SH-SY5Y (cell line): ENCODE data around the gene MID1.

ENCODE experiments used
- GATA2 ChIP-seq: IDR thresholded peaks from 2 replicates; pipeline ENCODE4 v1.6.1; 2011; ENCODE audit warnings: mild to moderate bottlenecking, low read depth, low read length
- GATA3 ChIP-seq: IDR thresholded peaks from 2 replicates; pipeline ENCODE4 v1.6.1; 2011; ENCODE audit warnings: low read depth, mild to moderate bottlenecking, low read length, moderate library complexity

DNA sequence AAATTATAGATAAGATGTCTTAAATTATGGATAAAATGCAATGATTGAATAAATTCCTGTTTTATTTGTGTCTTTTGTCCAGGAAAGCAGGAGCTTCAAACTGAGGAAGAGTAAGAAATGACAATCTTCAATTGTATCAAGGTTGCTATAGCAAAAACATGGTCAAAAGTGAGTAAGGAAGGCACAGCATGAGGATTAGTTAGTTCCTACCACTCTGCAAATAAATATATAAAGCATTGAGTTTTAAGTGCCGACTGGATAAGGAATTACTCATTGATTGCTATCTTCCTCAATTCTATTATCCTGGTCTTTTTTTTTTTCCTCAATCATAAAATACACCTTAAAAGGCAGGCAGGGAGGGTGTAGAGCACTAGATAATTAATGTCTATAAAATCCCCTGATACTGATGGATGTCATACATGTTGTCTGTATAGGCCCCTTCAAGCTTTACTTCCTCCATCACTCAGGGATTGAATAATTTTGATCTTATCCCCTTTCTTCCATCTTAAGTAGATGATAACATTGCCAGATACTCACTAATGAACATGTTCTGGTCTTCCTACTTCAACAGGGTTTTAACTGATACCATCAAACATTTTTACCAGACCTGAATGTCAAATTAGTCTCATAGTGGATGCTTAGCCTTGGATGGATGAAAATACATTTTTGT is 86.6 kb downstream of the MID1 start:
- TF ChIP-seq GATA2 = peak; percentile 76
- TF ChIP-seq GATA3 = peak; percentile 73
